Sigmoid colon (tissue), 7 donors: ENCODE measurements around the gene UBXN4. TPM values are rescaled to one million over a fixed set of nuclear protein-coding genes. Genes with fewer than 3 reads are reported as not detected.
A peak's percentile ranks its signal among the peaks of the same experiment; 100 is the strongest.
"Not testable (repeated sequence)": the region's sequence is repeated elsewhere in the genome, so short reads cannot be mapped to it uniquely, and the experiment has no call there.

Experiments used
- DNase-seq: peaks from one replicate; pipeline ENCODE4 v3.0.0-alpha.2; 2019
- H3K27ac ChIP-seq, 4 donors: fragments of 200-600 bp; sonication (generic); one replicate each; pipeline ENCODE4 v1.5.1; 2016 to 2019; ENCODE audit warnings: mild to moderate bottlenecking in 1 of 4
- H3K27me3 ChIP-seq, 3 donors: fragments of 200-600 bp; sonication (generic); one replicate each; pipeline ENCODE4 v1.5.1; 2019; ENCODE audit warnings: mild to moderate bottlenecking in 1 of 3
- H3K36me3 ChIP-seq, 4 donors: fragments of 200-600 bp; sonication (generic); one replicate each; pipeline ENCODE4 v1.5.1; 2016 to 2019
- H3K4me1 ChIP-seq, 4 donors: fragments of 200-600 bp; sonication (generic); one replicate each; pipeline ENCODE4 v1.5.1; 2017 to 2019
- H3K4me3 ChIP-seq, 4 donors: fragments of 200-600 bp; sonication (generic); one replicate each; pipeline ENCODE4 v1.5.1; 2017 to 2019; ENCODE audit warnings: mild to moderate bottlenecking in 2 of 4, moderate library complexity in 1 of 4
- H3K9me3 ChIP-seq, 4 donors: fragments of 200-600 bp in 3 of 4; sonication (generic) in 3 of 4; one replicate each; pipeline versions ENCODE4 v1.5.1 to v1.6.1; 2013 to 2019
- CTCF ChIP-seq, 4 experiments: fragments of 450-650 bp in 3 of 4; fragments of 200-600 bp in 1 of 4; IDR thresholded peaks; one replicate each; pipeline ENCODE4 v1.5.1; 2016 to 2019; ENCODE audit warnings: antibody characterized with exemption in 4 of 4, mild to moderate bottlenecking in 3 of 4, moderate library complexity in 2 of 4
- EP300 ChIP-seq, 4 donors: sonication (generic); formaldehyde crosslinking; IDR thresholded peaks; one replicate each; pipeline ENCODE4 v1.6.1; 2017; ENCODE audit warnings: antibody characterized with exemption in 4 of 4
- POLR2A ChIP-seq, 2 donors: fragments of 450-650 bp; IDR thresholded peaks; one replicate each; pipeline ENCODE4 v1.6.1; 2016; ENCODE audit warnings: antibody characterized with exemption in 2 of 2, mild to moderate bottlenecking in 2 of 2, moderate library complexity in 2 of 2
- POLR2AphosphoS5 ChIP-seq, 4 donors: sonication (generic); formaldehyde crosslinking; IDR thresholded peaks; one replicate each; pipeline ENCODE4 v1.6.1; 2017; ENCODE audit warnings: antibody characterized with exemption in 4 of 4
- WGBS, 2 donors: extraction: QIAGEN DNeasy Blood & Tissue Kit; methylation state at CpG; one replicate each; pipeline ENCODE4 v1.1.7; 2013; 5-methylcytosine and 5-hydroxymethylcytosine counted together
- intact Hi-C: fragments of 100-400 bp; cut with DNase I; formaldehyde crosslinking; loops from one replicate; pipeline ENCODE4 v1.15.1; 2023
- polyA plus RNA-seq, 3 donors: library from polyadenylated mRNA; stranded (reverse); fragments of 200-250 nt; gene quantifications; one replicate each; pipeline ENCODE4 v1.2.3, GENCODE V29; 2013
- total RNA-seq, 4 donors: library from RNA; depleted of rRNA; stranded (reverse); fragments of >200 nt; gene quantifications; one replicate each; pipeline ENCODE4 v1.1.0, GENCODE V29; 2016
- donor health status: healthy with polysubstance abuse.
- donor health status: Bipolar disorder and iron deficiency.
- donor health status: healthy.

The UBXN4 gene
- total and polyA plus RNA-seq, 7 donors: 23.4 to 63.3 (median 51.8) TPM

- Histone ChIP-seq H3K4me1 (no peaks in the 10 kb centered on the region), H3K27me3 (no peaks in the 10 kb centered on the region), H3K9me3 (no peaks in the 10 kb centered on the region), H3K36me3 (no peaks in the 10 kb centered on the region), H3K27ac (no peak overlapping the region), H3K4me3 (no peak overlapping the region)
- intact Hi-C loops: no loop called here
- no peak for DNase-seq
- no peak for TF ChIP-seq EP300 (IDR thresholded peaks at IDR 0.05)
- TF ChIP-seq POLR2AphosphoS5 (IDR thresholded peaks at IDR 0.05): no peak
- TF ChIP-seq CTCF (IDR thresholded peaks at IDR 0.05): no peak
- no peak for TF ChIP-seq POLR2A (IDR thresholded peaks at IDR 0.05)
- 92 to 94% methylated on average over 2 of the region's 2 CpGs for WGBS, 2 donors
These were observed 49.9 kb downstream of the UBXN4 start for GRCh38 chr2:135791418-135792190.

DNA sequence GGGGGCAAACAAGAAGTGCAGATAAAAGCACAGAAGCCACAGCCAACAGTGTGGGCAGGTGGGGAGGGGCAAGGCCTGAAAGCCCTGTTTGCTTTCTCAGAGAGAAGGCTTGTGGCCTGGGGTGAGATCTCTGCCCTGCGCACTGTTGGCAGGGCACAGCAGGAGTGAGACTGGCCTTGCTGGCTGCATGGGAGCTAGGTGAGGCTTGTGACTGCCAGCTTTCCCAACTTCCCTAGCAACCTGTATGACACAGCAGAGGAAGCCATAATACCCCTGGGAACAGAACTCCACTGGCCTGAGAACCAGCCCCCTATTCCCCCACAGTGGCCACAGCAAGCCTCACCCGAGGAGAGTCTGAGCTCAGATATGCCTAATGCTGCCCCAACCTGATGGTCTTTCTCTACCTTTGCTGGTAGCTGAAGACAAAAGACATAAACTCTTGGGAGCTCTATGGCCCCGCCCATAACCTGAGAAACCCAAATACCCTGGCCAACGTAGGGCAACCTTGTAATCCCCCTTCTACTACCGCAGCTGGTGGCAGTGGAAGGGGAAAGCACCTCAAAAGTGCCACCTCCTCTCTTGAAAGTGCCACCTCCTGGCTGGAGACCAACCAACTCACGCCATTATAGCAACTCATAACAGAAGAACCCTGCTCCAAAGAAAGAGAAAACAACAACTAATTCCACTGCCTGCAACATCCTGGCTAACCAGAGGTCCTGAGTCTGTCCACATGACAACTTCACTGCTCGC, 50.9 kb downstream of the UBXN4 start:
- no peak for DNase-seq
- 73 to 77% methylated on average over 7 of the region's 7 CpGs for WGBS, 2 donors
- intact Hi-C loops: no loop called here
- TF ChIP-seq POLR2A (IDR thresholded peaks at IDR 0.05) (no peak), CTCF (IDR thresholded peaks at IDR 0.05) (no peak), POLR2AphosphoS5 (IDR thresholded peaks at IDR 0.05) (no peak), EP300 (IDR thresholded peaks at IDR 0.05) (no peak)
- Histone ChIP-seq H3K27ac (no peak overlapping the region), H3K4me1 (no peaks in the 10 kb centered on the region), H3K4me3 (no peak overlapping the region), H3K9me3 (no peaks in the 10 kb centered on the region), H3K36me3 (no peaks in the 10 kb centered on the region), H3K27me3 (no peaks in the 10 kb centered on the region)

- H3K27ac ChIP-seq, H3K36me3 ChIP-seq, H3K4me3 ChIP-seq, H3K27me3 ChIP-seq, DNase-seq, H3K9me3 ChIP-seq, H3K4me1 ChIP-seq, intact Hi-C loops: not testable (repeated sequence)
- 85 to 91% methylated on average over 4 of the region's 4 CpGs for WGBS, 2 donors
These were observed 54.0 kb downstream of the UBXN4 start for GRCh38 chr2:135795641-135796040.

- DNase-seq: no peak
- Histone ChIP-seq H3K27me3 (no peaks in the 10 kb centered on the region), H3K9me3 (peaks cover 0 to 6% (median 0%) of the 10 kb centered on the region in 4 donors), H3K27ac (no peak overlapping the region), H3K4me1 (no peaks in the 10 kb centered on the region), H3K4me3 (no peak overlapping the region), H3K36me3 (no peaks in the 10 kb centered on the region)
- 95 to 98% methylated on average over 8 of the region's 8 CpGs for WGBS, 2 donors
- intact Hi-C loops: no loop called here
- TF ChIP-seq CTCF (IDR thresholded peaks at IDR 0.05) (no peak), POLR2A (IDR thresholded peaks at IDR 0.05) (no peak), EP300 (IDR thresholded peaks at IDR 0.05) (no peak), POLR2AphosphoS5 (IDR thresholded peaks at IDR 0.05) (no peak)
These were observed 55.0 kb downstream of the UBXN4 start for GRCh38 chr2:135796606-135797005.

DNA sequence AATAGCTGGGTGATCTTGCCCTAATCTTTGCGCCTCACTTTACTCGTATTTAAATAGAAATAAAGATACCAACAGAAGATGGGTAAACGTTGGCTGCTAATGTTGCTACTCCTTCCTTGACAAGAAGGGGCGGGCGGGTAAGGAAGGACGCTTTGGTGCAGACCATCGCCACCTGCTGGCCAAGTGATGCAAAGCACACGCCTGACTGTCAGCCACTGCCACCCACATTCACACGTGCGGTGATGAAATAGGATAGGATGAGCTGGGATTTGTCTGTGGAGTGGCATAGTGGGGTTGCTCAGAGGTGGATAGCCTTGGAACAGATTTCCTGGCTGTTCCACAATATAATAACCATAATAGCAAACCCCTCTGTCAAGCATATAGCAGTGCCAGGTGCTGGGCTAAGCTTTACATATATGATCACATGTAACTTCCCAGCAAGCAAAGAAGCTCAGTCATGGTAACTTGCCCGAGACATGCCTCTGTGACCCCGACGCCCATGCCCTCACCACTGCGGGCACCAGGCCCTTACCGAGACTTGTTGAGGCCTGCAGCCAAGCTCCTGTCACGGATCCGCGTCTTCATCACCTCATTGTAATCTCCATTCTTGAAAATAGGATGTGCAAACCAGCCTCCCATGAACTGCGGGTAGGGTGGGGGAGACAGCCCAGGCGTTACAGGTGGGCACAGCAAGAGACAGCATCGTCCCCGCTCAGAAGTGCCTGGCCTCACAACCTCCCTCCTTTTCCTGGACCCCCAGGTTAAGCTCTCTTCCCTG, 56.0 kb downstream of the UBXN4 start:
- intact Hi-C loops: no loop called here
- Histone ChIP-seq H3K9me3 (peaks cover 0 to 6% (median 0%) of the 10 kb centered on the region in 4 donors), H3K27ac (no peak overlapping the region), H3K4me3 (no peak overlapping the region), H3K4me1 (no peaks in the 10 kb centered on the region), H3K27me3 (no peaks in the 10 kb centered on the region), H3K36me3 (no peaks in the 10 kb centered on the region)
- peak; percentile 74 for DNase-seq
- TF ChIP-seq CTCF (IDR thresholded peaks at IDR 0.05) (peak; percentile 51 to 83 (median 64)), POLR2A (IDR thresholded peaks at IDR 0.05) (no peak), EP300 (IDR thresholded peaks at IDR 0.05) (no peak)
- WGBS, 2 donors: 49 to 52% methylated on average over 22 of the region's 22 CpGs
